Left colon (tissue), 2 donors: ENCODE measurements around the gene CWC27. TPM values are rescaled to one million over a fixed set of nuclear protein-coding genes. Genes with fewer than 3 reads are reported as not detected.

ENCODE experiments used
- ATAC-seq: fragments of 200-7000 bp; cut with Tn5 transposase; one replicate; pipeline ENCODE4 v1.9.1; 2020; ENCODE audit warnings: mild to moderate bottlenecking, moderate library complexity
- DNase-seq, 2 donors: peaks; one replicate each; pipeline ENCODE4 v3.0.0-alpha.2; 2020
- intact Hi-C, 2 donors: fragments of 100-400 bp; cut with DNase I in 1 of 2; cut with micrococcal nuclease in 1 of 2; formaldehyde crosslinking; loops; one replicate each; pipeline versions ENCODE4 v1.11.2 to v1.14.0; 2022; cut with DNase I, micrococcal nuclease
- total RNA-seq, 2 donors: library from RNA; stranded (reverse); fragmentation: NEBNext Ultra II Directional; extraction: Animal tissue kit (Norgen Biotek cat#: 25700); gene quantifications; one replicate each; pipeline ENCODE4 v1.2.1, GENCODE V29; 2021
- donor health status: DM: no; HTN: no; CAD: no.
- donor health status: DM: yes; HTN: yes; CAD: no.

CWC27 gene
- total RNA-seq, 2 donors from 2014 or later = 13.5 to 14.0 TPM

DNA sequence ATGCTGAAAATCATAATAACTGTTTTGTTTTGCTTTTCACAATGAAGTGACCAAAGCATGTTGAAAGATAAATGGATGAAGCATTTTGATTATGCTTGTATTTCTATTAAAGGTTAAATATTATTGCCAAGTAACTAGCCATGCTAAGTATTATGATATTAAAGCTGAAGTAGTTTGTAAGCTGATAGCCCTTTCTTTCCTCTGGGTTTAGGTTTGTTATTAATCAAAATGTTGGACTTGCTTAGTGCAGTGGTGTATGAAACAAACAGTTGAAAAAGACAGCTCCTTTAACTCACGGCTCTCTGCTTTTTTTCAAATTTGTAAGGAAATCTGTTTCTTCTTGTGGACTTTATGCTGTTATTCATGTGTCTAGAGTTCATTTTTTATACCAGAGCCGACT is 246.0 kb downstream of the CWC27 start:
- intact Hi-C loops = no loop called here
- no peak for DNase-seq
- no peak for ATAC-seq

DNA sequence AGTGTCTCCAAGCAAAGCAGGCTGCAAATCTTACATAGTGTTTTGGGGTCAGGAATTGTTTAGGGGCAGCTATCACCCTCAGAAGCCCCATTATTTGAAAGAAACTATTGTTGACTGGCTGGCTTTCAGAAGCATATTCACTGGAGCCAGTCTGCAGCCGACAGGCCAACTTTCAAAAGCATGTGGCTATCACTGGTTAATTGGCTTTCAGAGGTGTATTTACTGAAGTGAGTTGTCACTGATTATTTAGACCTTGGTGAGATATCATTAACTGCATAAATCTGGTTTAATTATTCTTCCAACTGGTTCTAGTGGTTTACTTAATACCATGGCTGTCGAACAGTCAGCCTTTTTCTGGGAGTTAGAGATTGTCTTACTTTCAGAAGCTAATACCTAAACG is 247.0 kb downstream of the CWC27 start:
- DNase-seq = no peak
- ATAC-seq = no peak
- intact Hi-C loops = no loop called here

DNA sequence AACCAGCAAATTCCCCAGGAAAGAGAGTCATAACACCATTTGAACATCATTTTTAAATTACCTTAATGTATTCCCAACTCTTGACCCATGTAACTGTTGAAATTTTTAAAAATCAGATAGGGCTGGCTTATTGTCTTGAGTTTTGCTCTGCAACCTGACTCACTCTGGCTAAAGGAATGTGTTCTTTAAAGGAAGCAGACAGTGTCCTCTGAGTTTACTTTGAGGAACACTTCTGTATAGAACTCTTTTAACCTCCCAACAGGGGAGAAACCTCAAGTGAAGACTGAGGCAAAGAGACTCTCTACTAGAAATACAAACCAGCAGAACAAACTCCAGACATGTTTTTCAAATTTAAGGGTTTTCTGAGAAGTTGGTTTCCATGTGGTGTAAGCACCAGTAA is 248.9 kb downstream of the CWC27 start:
- intact Hi-C loops = no loop called here
- DNase-seq (no peak), ATAC-seq (no peak)

DNA sequence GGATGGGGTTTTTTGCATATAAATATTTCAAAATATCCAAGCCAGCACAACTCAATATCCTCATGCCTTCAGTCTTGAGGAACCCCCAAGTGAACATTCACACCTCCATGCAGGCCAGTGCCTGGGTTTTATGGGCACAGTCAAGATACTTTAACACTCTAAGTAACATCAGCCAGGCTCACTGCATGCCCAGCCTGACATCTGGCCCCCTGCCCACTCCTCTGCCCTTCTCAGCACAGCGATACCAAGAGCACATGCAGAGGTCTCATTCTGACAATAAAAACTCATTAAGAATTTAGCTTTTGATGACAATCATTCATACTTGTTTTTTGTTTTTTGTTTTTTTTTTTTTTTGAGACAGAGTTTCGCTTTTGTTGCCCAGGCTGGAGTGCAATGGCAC is 250.0 kb downstream of the CWC27 start:
- ATAC-seq (no peak), DNase-seq (peak in 1 of 2 donors; percentile 40)
- intact Hi-C loops = no loop called here

DNA sequence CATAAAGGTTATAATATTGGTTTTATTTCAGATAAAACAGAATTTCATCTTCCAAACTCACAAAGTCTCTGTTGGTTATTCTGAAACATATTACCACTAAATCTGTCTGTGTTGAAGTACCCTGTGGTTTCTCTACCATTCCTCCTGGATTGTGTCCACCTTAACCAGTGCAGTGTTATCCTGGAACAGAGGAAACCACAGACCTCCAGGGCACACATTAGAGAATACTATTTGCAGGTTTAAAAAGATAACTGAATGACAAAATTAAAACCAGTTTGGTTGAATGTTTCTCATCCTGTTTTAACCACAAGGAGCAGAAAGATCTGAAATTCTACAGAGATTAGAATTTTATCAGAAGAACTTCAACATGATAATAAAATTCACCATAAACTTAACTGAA is 251.8 kb downstream of the CWC27 start:
- DNase-seq (no peak), ATAC-seq (no peak)
- intact Hi-C loops = no loop called here

DNA sequence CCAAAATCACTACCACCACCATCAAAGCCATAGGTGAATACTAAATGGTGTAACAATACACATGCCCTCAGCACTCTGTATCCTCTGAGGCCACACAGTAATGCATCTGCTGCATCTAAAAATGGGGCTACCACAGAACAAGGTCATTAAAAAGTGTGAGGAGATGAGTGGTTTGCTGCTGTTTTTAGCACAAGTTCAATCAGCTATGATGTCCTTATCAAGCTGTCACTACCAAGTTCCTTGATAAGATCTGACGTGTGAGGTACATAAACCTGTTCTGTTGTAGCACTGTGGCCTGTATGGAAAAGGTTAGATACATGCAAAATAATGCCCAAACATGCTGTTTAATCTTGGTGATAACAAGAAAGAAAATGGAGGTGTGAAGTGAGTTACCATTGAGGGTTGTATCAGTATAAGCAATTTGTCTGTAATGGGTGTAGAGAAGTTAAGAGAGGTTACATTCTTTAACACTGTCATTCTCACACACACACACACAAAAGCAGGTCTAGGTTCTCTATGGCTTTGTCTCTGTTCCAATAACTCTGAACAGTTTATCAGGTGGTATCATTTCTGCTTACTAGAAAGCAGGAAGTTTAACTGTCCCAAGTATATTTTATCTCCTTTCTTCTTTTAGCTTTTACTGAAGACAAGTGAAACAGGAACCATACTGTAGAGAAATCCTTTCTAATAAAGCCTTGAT is 252.9 kb downstream of the CWC27 start:
- intact Hi-C loops = no loop called here
- ATAC-seq (no peak), DNase-seq (no peak)

DNA sequence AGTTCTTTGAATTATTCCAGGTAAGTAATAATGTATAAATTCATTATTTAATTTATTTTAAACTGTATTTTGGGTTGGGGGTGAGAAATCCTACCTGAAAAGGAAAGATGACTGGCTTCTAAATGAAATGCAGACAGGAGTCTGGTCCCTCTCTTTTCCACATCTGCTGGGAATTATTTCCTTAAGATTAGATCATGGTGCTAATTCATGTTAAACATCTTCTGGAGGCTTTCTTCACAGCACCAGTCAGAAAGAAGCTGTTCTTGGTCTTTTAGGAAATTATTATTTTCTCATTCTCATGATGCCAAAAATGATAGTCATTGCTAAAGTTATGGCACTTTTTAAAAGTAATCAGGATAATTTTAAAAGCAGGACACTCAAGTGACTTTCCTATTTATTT is 254.2 kb downstream of the CWC27 start:
- no peak for DNase-seq
- ATAC-seq = no peak
- intact Hi-C loops = no loop called here

DNA sequence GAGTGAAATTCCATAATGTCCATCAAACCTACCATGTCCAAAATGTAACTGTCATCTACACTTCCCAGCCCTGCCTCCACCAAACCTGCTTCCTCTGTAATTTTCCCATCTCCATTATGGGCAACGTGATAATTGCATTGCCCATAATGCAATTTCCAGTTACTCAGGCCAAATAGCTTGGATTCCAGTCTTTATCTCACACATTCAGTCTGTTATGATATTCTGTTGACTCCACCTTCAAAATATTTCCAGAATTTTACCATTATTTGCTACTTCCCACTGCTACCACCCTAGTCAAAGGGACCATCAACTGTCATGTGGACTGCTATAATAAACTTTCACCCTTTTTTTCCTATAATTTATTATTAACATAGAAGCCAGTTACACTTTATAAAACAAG is 256.0 kb downstream of the CWC27 start:
- intact Hi-C loops = no loop called here
- DNase-seq = no peak
- no peak for ATAC-seq

DNA sequence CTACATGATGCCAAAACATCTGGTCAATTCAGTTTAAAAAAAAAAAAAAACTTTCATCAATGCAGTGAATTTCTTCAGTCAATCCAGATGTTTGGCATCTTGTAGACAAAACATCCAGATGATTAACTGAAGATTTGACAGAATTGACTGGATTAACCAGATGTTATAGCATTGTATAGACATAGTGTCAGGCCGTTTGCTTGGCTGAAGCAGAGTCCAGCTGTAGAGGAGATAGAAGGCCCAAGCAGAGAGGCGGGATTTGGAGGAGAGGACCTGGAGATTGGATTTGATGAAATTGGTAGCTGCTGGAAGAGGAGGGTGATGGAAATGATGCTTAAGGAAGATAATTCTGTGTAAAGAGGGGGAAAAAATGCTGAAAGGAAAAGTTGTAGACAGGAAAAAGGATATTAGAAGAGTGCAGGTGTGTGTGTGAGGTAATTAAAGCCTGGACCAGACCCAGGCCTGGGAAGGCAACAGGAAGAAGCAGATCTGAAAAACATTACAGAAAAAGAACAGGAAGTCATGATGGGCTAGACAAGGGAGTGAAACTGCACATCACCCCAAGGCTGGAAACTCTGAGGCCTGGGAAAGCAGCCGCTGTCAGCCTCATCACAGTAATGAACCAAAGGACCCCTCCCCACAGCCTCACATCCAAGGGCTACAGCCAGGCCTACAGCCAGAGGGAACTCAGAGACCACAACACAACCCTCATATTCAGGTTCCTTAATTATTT is 258.3 kb downstream of the CWC27 start:
- DNase-seq = no peak
- no peak for ATAC-seq
- intact Hi-C loops = no loop called here

DNA sequence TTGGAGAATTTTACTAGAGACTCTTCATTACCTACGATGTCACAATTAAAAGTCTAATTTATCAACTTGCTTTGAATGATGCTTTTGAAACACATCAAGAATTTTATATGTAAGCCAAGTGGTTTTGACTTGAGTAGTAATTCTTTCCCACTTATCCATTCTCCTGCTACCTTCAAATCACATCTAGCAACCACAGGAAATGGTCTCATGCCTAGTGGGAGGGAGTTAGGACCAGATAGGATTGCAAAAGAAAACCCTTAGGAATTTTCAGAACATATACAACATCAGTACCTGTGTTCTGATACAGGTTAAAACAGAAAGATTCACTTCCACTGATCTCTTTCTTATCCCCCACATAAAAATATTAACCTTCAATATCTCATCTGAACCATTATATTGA is 260.4 kb downstream of the CWC27 start:
- ATAC-seq (no peak), DNase-seq (no peak)
- intact Hi-C loops = no loop called here

DNA sequence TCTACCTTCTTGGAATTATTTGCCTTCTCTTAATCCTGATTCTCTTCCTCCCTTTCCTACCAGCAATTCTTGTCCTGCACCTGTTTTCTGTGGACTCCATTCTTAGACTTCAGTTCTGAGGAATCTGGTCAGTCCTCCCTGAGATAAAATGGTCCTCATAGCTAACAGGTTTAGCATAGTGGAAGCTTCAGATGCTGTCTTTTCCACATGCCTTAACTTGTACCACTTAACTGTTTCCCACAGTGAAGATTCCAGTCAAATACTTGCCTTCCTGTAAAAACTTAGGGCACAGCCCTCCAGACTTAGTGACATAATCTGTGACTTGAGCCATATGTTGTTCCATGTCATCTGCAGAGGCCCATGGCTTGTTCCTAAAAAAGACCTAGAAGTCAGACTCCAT is 261.3 kb downstream of the CWC27 start:
- DNase-seq (no peak), ATAC-seq (no peak)
- intact Hi-C loops = no loop called here

DNA sequence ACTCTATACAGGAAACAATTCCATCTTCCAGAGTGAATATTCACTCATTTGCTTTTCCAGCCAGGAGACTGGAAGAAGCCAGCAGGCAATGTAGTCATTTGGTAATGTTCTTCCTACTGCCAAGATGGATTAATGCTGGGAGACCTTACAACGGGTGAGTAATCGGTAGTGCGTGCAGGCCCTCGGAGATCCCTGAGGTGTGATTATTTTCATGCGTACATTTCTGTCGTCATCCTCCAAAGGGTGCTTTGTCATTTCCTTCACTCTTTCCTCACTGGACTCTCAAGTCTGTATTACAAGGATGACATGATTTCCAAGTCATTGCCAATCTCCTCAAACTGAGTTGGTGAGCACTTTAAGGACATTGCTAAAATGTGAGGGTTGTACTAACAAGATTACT is 263.5 kb downstream of the CWC27 start:
- ATAC-seq (no peak), DNase-seq (no peak)
- intact Hi-C loops = no loop called here

DNA sequence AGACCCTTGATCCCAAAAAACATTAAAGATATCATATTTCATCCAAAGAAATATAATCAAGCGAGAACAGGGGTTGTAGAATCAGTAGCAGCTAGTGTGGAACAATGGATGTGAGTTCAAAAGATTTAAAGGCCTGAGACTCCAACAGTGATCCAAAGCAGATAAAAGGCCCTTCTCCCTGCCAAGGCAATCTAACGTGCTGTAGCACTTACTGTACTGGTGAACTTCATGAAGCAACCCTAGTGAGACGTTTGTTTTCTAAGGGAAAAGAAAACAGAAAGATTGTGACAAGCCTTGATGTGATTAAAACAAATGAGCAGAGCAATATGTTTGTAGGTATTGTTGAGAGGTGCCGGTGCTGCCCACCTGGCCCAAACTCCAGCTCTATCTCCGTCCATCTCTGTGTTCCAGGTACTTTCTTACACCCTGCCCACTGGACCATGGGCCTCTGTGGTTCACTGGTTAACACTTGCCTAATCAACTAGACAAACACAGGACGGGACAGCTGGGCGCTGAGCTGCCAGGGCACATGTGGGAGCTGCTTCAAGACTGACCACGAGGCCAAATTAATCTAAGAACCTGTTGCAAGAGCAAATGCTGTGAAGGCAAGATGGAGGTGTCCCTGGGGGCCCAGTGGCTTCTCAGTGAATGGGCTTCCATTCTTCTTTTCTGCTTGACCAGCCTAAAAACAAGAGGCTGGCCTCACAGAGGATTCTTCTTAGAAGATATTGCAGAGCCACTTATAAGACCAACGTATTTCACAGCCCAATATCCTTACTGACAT is 265.5 kb downstream of the CWC27 start:
- ATAC-seq = no peak

DNA sequence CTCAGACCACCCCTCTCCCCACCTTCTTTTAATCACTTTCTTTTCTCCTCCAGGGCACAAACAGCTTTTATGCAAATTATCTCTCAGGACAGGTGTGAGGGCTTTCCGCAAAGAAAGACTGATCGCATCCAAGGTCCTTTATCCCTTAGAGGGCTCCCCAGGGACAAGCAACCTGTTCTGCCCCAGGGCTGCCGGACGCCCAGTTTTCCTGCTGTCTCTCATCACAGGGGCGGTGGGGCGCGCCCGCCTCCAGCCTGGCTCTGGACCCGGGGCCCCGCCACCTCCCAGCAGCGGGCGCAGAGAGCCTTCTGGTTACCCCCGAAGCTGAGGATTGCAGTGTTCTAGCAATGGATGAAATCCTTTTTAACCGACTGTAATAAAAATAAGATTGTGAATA is 266.1 kb downstream of the CWC27 start:
- DNase-seq (peak in 1 of 2 donors; percentile 14), ATAC-seq (no peak)
- intact Hi-C loops = no loop called here

More for the DNA sequence above, 265.5 kb downstream of the CWC27 start:
- no peak for DNase-seq
- intact Hi-C loops = no loop called here

DNA sequence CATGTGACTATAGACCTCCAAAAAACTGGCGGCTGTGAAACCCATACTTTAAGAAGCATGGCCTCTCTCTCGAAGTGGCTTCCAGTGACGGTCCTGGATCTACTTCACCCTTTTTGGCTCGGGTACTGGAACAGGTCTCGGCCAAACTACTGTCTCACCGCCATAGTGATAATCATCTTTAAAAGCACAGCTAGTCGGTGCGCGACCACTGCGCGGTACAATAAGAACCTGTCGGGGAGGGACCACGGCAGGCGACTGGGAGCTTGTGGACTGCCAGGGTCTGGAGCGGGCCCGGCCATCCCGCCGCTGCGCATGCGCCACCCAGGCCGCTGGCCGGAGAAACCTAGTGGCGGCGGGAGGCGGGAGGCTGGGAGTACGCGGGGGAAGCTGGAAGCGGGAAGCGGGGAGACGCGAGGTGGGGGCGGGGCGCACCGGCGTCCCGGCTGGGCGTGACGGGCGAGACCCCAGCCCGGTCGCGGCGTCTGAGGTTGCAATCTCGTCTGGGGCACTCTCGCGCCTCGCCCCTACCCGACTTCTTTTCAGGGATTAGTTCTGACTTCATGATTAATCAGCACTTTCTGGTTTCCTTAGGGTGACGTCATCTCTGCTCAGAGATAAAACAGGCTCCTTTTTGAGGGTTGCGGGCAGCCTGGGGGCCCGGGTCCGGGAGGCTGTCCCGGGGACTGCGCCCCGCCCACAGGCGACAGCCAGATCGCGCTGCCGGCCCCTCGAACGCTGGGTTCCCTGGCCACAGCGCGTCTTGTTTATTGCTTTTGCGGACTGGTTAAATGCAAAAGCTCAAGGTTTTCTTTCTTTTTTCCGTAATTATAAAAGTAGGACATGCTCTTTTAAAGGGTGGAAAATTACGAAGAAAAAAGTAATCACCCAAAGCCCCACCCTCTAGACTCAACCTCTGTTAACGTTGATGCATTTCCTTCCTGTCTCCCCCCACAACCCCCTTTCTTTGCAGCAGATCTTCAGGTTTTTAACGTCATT is 266.8 kb downstream of the CWC27 start:
- intact Hi-C loops = no loop called here
- peak; percentile 97 for ATAC-seq
- peak; percentile 87 for DNase-seq

DNA sequence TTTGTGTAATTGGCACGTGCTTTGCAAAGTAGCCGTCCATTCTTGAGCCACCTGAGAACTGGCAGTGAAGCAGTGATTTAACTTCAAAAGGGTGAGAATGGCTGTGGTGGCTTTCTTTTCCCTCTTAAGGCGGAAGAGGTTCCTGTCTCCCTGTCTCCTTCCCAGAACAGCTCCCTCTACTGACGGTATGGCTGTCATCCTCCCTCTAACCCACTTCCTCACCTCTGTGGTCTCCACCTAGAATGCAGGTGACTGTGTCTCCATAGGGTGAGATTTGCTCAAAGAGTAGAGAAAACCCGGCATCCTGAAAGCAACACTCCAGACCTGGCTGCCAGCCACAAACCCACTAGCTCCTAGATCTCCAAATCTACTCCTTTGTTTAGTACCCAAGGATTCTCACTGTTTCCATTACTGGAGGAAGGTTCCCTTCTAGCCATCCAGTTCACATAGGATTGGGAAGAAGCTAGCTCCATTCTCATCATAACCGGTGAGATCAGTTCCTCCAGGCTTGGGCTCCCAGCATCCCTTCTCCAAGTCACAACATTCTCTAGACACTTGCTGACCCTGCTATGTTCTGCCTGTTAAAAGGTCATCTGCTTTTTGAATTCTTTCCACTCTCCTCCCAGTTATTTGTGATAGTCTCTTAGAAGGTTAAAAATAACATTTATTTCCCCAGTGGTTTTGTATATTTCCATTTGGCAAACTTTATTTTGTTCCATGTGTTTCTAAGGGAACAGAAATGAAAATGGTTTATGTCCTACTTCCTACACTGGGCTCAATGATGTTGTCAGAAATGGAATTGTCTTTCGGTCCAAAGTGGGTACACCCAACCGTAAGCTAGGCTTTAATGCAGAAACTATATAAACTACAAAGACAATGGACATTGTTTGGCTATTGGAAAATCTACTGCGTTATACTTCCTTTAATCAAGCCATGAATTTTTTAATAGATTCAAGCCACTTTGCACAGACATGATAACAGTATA is 269.4 kb downstream of the CWC27 start:
- DNase-seq = no peak
- intact Hi-C loops = no loop called here
- ATAC-seq = peak; percentile 48

DNA sequence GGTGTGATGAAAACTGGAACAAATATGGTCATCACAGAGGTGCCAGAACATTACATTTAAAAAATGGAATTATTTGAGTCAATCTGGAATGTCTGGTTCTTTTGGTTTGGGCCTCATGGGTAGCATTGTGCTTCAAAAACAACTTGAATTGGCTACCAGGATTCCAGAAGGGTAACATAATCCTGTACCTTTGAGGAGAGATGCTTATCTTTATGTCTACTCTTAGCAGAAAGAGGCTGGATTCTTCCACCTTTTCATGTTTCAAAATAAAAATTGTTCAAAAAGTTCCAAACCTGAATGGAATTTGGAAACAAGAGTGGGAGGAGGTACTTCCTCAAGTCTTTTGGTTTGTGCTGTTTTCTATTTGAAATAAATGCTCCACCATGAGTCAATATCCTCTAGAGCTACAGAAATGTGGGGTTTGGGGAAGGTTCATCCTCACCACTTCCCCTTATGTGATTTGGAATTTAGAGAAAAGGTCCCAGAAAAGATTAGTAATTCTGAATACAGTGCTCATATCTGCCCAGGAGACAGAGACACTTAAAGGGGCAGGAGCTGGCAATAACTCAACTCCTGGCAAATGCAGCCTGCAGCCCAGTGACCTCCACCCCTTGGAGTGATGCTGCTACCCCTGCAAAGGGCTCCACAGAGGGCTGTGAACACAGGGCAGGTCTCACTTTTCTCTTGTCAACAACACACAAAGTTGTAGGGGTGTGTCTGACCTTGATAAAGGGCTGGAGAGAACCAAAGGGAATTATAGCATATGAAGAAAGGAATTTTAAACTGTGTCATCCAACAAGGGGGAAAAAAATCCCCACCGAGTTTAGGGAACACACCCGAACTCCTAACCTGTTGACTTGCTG is 272.8 kb downstream of the CWC27 start:
- intact Hi-C loops = no loop called here
- DNase-seq (no peak), ATAC-seq (no peak)
